22Rv1 (cell line): ENCODE measurements around the gene WRNIP1.

Experiments
- CTCF ChIP-seq: fragments of 450-650 bp; IDR thresholded peaks from 2 replicates; pipeline ENCODE4 v1.5.1; 2017; ENCODE audit warnings: mild to moderate bottlenecking
- ZFX ChIP-seq: fragments of 450-650 bp; IDR thresholded peaks from 2 replicates; pipeline ENCODE4 v1.6.1; 2017; ENCODE audit warnings: antibody characterized with exemption, borderline replicate concordance

- no peak for TF ChIP-seq CTCF
- TF ChIP-seq ZFX, result no peak
Measured at GRCh38 chr6:2715737-2716136, 49.5 kb upstream of the WRNIP1 start.
